Measurements from ENCODE around the gene ARHGAP42.

ARHGAP42 gene

DNA sequence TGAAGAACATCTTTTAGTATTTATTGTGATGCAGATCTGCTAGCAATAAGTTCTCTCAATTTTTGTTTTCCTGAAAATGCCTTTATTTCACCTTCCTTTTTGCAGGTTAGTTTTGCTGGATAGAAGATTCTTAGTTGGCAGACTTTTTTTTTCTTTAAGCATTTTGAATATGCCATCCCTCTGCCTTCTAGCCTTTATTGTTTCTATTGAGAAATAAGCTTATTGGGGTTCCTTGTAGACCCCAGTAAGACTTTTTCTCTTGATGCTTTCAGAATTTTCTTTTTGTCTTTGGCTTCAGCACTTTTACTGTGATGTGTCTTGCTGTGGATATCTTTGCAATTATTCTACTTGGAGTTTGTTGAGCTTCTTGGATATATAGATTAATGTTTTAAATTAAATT, 281.9 kb downstream of the ARHGAP42 start:
- Histone ChIP-seq H3K27ac (no peak overlapping the region), H3K9me3 (no peaks in the 10 kb centered on the region), H3K4me1 (ENCODE audit: control insufficient read depth in 1 of 2, insufficient read depth in 1 of 2, low read depth in 1 of 2, low read length in 1 of 2) (no peaks in the 10 kb centered on the region), H3K4me3 (ENCODE audit: low read depth in 1 of 2, low read length in 1 of 2) (no peak overlapping the region), H3K36me3 (no peaks in the 10 kb centered on the region), H3K27me3 (no peaks in the 10 kb centered on the region)
- TF ChIP-seq, protein P1, sequence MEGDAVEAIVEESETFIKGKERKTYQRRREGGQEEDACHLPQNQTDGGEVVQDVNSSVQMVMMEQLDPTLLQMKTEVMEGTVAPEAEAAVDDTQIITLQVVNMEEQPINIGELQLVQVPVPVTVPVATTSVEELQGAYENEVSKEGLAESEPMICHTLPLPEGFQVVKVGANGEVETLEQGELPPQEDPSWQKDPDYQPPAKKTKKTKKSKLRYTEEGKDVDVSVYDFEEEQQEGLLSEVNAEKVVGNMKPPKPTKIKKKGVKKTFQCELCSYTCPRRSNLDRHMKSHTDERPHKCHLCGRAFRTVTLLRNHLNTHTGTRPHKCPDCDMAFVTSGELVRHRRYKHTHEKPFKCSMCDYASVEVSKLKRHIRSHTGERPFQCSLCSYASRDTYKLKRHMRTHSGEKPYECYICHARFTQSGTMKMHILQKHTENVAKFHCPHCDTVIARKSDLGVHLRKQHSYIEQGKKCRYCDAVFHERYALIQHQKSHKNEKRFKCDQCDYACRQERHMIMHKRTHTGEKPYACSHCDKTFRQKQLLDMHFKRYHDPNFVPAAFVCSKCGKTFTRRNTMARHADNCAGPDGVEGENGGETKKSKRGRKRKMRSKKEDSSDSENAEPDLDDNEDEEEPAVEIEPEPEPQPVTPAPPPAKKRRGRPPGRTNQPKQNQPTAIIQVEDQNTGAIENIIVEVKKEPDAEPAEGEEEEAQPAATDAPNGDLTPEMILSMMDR (IDR thresholded peaks at IDR 0.05), result no peak

DNA sequence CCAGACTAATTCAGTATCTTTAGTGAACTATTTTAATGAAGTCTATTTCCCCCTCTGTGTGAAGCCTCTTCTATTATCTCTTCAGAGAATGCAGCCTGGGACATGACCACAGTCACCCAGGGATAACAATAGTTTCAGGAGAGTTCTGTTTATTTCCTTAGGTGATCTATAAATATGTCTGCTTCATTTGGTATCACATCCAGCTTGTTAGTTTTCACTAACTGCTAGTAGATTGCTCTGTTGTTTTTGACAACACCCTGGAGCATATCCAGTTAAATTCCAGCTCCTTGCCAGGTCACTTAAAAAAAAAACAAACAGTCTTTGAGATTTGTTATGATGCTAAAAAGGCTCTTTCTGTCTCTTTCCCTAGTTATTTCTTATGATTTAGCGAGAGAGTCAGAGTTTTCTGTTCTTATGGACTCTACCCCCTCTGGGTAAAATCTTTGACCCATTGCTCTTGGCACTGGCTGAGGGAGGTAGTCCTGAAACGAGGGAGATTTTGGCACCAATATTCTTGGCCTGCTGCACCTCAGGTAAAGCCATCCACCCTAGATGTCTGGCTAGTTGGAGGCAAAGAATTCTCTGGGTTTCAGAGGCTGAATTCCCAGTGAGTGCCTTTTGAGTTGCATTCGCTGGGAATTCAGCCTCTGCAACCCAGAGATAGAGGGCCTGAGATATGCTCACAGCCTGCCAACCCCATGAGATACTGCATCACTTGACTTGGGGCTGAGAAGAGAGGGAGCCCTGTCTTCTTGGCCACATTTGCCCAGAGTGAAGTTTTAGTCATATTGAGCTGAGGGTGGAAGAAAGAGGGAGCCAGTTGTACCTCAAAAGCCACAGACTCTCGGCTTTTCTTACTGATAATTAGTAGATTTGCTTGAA, 283.4 kb downstream of the ARHGAP42 start:
- TF ChIP-seq, protein P1 (IDR thresholded peaks at IDR 0.05), result no peak
- H3K4me3 ChIP-seq (ENCODE audit: low read depth in 1 of 2, low read length in 1 of 2), result no peak overlapping the region
- no peaks in the 10 kb centered on the region for H3K36me3 ChIP-seq
- no peaks in the 10 kb centered on the region for H3K4me1 ChIP-seq (ENCODE audit: control insufficient read depth in 1 of 2, insufficient read depth in 1 of 2, low read depth in 1 of 2, low read length in 1 of 2)
- H3K9me3 ChIP-seq, result no peaks in the 10 kb centered on the region
- H3K27ac ChIP-seq, result no peak overlapping the region
- H3K27me3 ChIP-seq, result no peaks in the 10 kb centered on the region

DNA sequence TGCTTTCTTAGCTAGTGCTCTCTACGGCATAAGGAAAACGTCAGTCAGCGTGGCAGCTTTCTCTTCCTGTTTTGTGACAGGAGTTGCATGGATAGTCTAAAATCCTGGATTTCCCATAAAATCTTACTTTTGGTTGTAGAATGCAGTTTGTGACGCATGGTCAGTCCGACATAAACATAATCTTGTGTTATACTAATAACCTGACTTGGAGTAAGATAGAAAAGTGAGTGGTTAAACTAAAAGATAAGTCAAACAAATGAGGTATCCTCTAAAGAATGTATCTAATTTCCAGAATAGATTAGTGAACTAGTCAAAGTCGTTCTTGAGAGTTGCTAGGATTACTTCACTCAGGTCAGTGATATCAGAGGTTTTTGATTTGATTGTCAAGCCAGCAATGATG, 285.0 kb downstream of the ARHGAP42 start:
- H3K27me3 ChIP-seq, result no peaks in the 10 kb centered on the region
- H3K4me1 ChIP-seq (ENCODE audit: control insufficient read depth in 1 of 2, insufficient read depth in 1 of 2, low read depth in 1 of 2, low read length in 1 of 2), result no peaks in the 10 kb centered on the region
- H3K27ac ChIP-seq, result no peak overlapping the region
- H3K4me3 ChIP-seq (ENCODE audit: low read depth in 1 of 2, low read length in 1 of 2), result no peak overlapping the region
- TF ChIP-seq, protein P1 (IDR thresholded peaks at IDR 0.05), result no peak
- no peaks in the 10 kb centered on the region for H3K36me3 ChIP-seq
- H3K9me3 ChIP-seq, result no peaks in the 10 kb centered on the region

DNA sequence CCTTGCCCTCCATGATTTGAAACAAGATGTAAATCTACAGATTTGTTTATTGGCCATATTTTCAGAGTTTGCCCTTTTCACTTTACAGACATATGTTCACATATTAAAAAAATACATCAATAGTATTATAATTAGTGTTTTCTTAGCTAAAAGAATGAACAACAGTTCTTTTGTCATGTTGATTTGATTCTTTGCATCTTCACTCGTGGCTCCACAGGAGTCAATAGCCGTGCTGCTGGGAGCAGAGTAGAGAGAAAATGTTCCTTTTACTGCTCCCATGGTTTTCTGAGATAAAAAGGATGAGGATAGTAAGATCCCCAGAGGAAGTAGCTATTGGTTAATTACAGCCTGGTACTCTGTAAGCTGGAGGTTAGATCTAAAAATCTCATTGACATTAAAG, 291.4 kb downstream of the ARHGAP42 start:
- TF ChIP-seq, protein P1 (IDR thresholded peaks at IDR 0.05), result no peak
- no peaks in the 10 kb centered on the region for H3K27me3 ChIP-seq
- H3K27ac ChIP-seq, result no peak overlapping the region
- no peaks in the 10 kb centered on the region for H3K9me3 ChIP-seq
- no peak overlapping the region for H3K4me3 ChIP-seq (ENCODE audit: low read depth in 1 of 2, low read length in 1 of 2)
- no peaks in the 10 kb centered on the region for H3K36me3 ChIP-seq
- no peaks in the 10 kb centered on the region for H3K4me1 ChIP-seq (ENCODE audit: control insufficient read depth in 1 of 2, insufficient read depth in 1 of 2, low read depth in 1 of 2, low read length in 1 of 2)

DNA sequence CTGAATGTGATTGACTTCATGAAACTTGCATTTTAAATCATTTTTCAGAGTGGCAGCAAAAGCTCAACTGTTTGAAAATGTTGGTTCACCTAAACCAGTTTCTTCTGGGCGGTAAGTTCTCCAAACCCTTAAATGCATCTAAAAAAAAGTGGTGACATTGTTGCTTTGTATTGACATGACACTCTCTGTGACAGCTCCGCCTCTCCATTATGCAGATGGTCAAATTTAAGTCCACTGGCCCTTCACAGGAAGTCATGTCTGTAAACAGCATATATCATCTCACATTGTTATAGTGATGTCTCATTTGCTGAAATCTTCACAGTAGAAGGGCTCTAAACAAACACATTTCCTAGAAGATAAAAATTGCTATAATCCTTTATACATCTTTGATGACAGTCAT, 291.9 kb downstream of the ARHGAP42 start:
- Histone ChIP-seq H3K27me3 (no peaks in the 10 kb centered on the region), H3K4me1 (ENCODE audit: control insufficient read depth in 1 of 2, insufficient read depth in 1 of 2, low read depth in 1 of 2, low read length in 1 of 2) (no peaks in the 10 kb centered on the region), H3K9me3 (no peaks in the 10 kb centered on the region), H3K4me3 (ENCODE audit: low read depth in 1 of 2, low read length in 1 of 2) (no peak overlapping the region), H3K27ac (no peak overlapping the region), H3K36me3 (no peaks in the 10 kb centered on the region)
- TF ChIP-seq, protein P1 (IDR thresholded peaks at IDR 0.05), result no peak

Measured in neutrophil (primary cell).